SK-N-MC (cell line): ENCODE results near the gene RBM26.
A peak's percentile ranks its signal among the peaks of the same experiment; 100 is the strongest.
"Not testable (repeated sequence)": the region's sequence is repeated elsewhere in the genome, so short reads cannot be mapped to it uniquely, and the experiment has no call there.

ENCODE experiments used
- DNase-seq: peaks from one replicate; pipeline ENCODE4 v3.0.0-alpha.2; 2011; ENCODE audit warnings: low read depth, low spot score
- H3K27ac ChIP-seq: fragments of 200-600 bp; sonication (generic); 2 replicates; pipeline ENCODE4 v1.5.1; 2016; ENCODE audit warnings: mixed run types
- H3K36me3 ChIP-seq: fragments of 200-600 bp; sonication (generic); 2 replicates; pipeline ENCODE4 v1.6.1; 2017; ENCODE audit warnings: antibody characterized with exemption, low read length, mixed read lengths; ENCODE audit not compliant: insufficient read depth
- H3K4me3 ChIP-seq: fragments of 200-600 bp; sonication (generic); 2 replicates; pipeline ENCODE4 v1.5.1; 2016
- H3K9ac ChIP-seq: fragments of 200-600 bp; sonication (generic); 2 replicates; pipeline ENCODE4 v1.8.0; 2017; ENCODE audit warnings: mixed run types, mixed read lengths; ENCODE audit not compliant: insufficient read length
- H3K9me3 ChIP-seq: fragments of 200-600 bp; sonication (generic); 2 replicates; pipeline ENCODE4 v1.6.1; 2017; ENCODE audit warnings: low read depth, mild to moderate bottlenecking, antibody characterized with exemption, low read length, moderate library complexity, mixed read lengths
- EZH2 ChIP-seq: fragments of 200-600 bp; sonication (generic); IDR thresholded peaks from one replicate; pipeline ENCODE4 v1.6.1; 2017; ENCODE audit warnings: antibody characterized with exemption
- FOXP2 ChIP-seq: optimal IDR thresholded peaks from 2 replicates; pipeline ENCODE3; 2011; ENCODE audit warnings: mild to moderate bottlenecking, moderate library complexity; ENCODE audit not compliant: insufficient read depth; ENCODE audit errors: extremely low read length, control extremely low read depth
- POLR2AphosphoS5 ChIP-seq: IDR thresholded peaks from 2 replicates; pipeline ENCODE4 v1.6.1; 2012; ENCODE audit warnings: mild to moderate bottlenecking, low read depth, low read length, borderline replicate concordance

The RBM26 gene

DNA sequence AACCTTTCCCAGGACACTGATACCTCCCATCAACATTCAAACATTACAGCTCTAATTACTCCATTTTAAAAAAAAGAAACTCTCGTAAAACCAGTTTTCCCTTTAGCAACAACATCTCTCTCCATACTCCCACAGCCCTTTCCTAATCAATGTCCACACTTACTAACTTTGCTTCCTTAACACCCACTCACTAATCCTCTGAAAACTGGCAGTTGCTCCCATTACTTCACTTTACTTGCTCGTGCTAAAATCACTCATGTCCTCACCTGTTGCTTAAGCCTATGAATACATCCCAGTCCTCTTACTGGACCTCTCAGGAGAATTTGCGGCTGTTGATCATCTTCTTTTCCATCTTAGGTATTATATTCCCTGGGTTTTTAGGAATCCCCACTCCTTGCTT is 44.8 kb downstream of the RBM26 start:
- H3K9ac ChIP-seq, result no peak overlapping the region
- H3K36me3 ChIP-seq, result peaks cover 94% of the 10 kb centered on the region
- no peak overlapping the region for H3K4me3 ChIP-seq
- no peak overlapping the region for H3K27ac ChIP-seq
- H3K9me3 ChIP-seq, result no peaks in the 10 kb centered on the region
- no peak for DNase-seq
- no peak for TF ChIP-seq EZH2
- TF ChIP-seq FOXP2, result no peak
- no peak for TF ChIP-seq POLR2AphosphoS5

DNA sequence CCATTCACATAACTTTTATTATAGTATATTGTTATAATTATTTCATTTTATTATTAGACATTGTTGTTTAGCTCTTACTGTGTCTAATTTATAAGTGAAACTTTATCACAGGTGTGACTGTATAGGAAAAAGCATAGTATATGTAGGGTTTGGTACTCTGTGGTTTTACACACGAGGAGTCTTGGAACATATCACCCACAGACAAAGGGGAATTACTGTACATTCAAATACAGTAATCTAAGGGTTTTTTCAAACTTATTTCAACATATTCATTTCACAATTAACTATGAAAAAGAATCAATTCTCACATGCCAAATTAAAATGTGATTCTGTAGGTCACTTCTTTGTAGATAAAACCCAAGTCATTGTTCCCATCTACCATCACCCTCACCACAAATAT is 46.0 kb downstream of the RBM26 start:
- H3K27ac ChIP-seq, result 0 out of 2 replicates have a peak overlapping the region, but pooled peaks have one; percentile 37
- DNase-seq, result no peak
- no peaks in the 10 kb centered on the region for H3K9me3 ChIP-seq
- H3K4me3 ChIP-seq, result no peak overlapping the region
- TF ChIP-seq POLR2AphosphoS5 (no peak), EZH2 (no peak), FOXP2 (no peak)
- H3K36me3 ChIP-seq, result peaks cover 96% of the 10 kb centered on the region
- no peak overlapping the region for H3K9ac ChIP-seq

DNA sequence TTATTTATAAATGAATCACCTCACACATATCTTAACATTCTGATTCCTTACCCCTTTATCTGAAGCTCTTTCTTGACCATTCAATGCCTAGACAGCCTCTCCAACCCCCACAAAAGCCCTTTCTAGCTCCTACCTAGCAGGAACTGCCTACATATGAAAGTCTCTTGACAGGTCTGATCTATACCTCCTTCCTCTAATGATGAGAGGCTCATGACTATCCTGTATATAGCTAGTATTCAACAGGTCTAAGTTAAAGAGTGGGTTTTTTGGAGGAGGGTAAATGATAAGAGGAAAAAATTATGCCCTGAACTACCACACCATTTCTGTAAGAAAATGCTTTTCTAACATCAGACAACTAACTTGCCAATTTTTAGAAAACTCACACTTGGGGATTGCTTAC is 47.0 kb downstream of the RBM26 start:
- Histone ChIP-seq H3K36me3 (peaks cover 96% of the 10 kb centered on the region), H3K4me3 (no peak overlapping the region), H3K27ac (no peak overlapping the region), H3K9ac (no peak overlapping the region), H3K9me3 (no peaks in the 10 kb centered on the region)
- no peak for TF ChIP-seq FOXP2
- TF ChIP-seq EZH2, result no peak
- no peak for TF ChIP-seq POLR2AphosphoS5
- DNase-seq, result no peak

DNA sequence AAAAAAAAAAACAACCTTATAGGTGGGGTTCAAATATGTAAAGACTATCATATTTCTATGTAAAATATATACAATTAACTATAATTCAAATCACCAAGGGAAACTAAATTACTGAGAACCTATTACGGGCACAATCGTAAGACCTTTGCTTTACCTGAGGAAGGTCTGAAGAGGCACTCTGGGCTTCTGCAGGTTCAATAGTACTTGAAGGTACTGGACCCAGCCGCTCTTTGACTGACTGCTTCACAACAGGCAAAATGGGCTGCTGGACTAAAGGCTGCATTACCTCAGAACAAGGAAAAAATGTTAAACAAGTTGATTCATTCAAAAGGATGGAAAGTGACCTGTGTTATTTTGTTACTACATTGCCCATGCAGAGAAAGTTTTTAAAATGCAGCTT is 51.8 kb downstream of the RBM26 start:
- H3K27ac ChIP-seq, result no peak overlapping the region
- no peak overlapping the region for H3K9ac ChIP-seq
- no peak for DNase-seq
- H3K4me3 ChIP-seq, result no peak overlapping the region
- TF ChIP-seq POLR2AphosphoS5 (no peak), FOXP2 (no peak), EZH2 (no peak)
- peaks cover 95% of the 10 kb centered on the region for H3K36me3 ChIP-seq
- no peaks in the 10 kb centered on the region for H3K9me3 ChIP-seq

DNA sequence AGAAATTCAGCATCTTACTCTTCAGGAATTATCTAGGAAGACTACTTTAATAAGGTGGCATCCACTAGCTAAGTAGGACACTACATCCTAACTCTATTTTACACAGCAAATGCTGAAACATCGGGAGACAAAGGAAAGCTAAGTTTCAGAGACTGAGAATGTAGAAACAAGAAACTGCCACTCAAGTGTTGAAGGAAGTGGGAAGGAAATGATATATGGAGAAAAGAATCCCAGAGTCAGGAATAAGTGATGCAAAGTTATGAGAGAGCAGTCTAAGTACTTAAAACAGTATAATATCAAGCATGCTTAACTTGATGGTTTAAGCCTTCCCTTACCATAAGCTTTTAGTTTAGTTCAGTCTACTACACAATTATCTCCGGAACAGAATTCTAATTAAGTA is 52.4 kb downstream of the RBM26 start:
- no peak overlapping the region for H3K27ac ChIP-seq
- H3K4me3 ChIP-seq, result no peak overlapping the region
- TF ChIP-seq EZH2 (no peak), POLR2AphosphoS5 (no peak), FOXP2 (no peak)
- no peak for DNase-seq
- no peak overlapping the region for H3K9ac ChIP-seq
- H3K9me3 ChIP-seq, result no peaks in the 10 kb centered on the region
- H3K36me3 ChIP-seq, result peaks cover 95% of the 10 kb centered on the region

DNA sequence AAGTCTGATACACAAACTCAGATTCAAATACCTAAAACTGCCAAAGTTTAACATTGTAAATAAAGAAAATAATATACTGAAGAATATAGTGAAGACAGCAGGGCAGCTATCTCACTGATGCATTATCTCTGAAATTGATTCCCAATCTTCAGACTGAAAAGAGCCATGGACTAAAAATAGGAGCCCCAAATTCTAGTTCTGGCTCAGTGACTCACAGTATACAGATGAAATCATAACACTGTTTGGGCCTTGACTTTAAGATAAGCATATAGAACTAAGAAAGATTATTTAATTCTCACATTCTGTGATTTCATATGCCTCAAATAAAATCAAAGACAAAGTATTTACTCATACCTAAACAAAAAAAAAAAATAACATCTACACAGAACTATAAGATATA is 53.9 kb downstream of the RBM26 start:
- no peak for DNase-seq
- no peak overlapping the region for H3K9ac ChIP-seq
- no peak overlapping the region for H3K4me3 ChIP-seq
- no peaks in the 10 kb centered on the region for H3K9me3 ChIP-seq
- TF ChIP-seq FOXP2 (no peak), POLR2AphosphoS5 (no peak), EZH2 (no peak)
- no peak overlapping the region for H3K27ac ChIP-seq
- peaks cover 95% of the 10 kb centered on the region for H3K36me3 ChIP-seq

DNA sequence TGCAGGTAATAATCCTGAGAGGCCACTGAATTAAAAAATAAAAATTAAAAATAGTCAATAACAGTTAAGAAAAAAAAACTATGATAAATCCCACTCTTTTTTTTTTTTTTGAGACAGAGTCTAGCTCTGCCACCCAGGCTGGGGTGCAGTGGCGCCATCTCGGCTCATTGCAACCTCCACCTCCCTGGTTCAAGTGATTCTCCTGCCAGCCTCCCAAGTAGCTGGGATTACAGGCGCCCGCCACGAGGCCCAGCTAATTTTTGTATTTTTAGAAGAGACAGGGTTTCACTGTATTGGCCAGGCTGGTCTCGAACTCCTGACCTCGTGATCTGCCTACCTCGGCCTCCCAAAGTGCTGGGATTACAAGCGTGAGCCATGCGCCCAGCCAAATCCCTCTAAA is 56.4 kb downstream of the RBM26 start:
- H3K27ac ChIP-seq, H3K9ac ChIP-seq, H3K9me3 ChIP-seq, H3K4me3 ChIP-seq, DNase-seq: not testable (repeated sequence)
- peaks cover 95% of the 10 kb centered on the region for H3K36me3 ChIP-seq

DNA sequence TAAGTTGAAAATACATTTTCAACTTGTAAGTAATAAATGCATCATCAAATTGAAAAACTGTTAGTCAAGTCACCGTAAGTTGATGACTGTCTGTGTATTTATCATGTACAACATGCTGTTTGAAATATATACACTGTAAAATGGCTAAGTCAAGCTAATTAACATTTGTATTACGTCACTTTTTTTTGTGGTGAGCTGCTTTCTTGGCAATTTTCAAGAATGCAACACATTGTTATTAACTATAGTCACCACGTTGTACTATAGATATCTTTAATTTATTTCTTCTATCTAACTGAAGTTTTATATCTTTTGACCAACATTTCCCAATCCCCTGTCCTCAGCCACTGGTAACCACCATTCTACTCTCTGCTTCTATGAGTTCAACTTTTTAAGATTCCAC is 57.0 kb downstream of the RBM26 start:
- no peak for DNase-seq
- peaks cover 95% of the 10 kb centered on the region for H3K36me3 ChIP-seq
- TF ChIP-seq POLR2AphosphoS5, result no peak
- no peak for TF ChIP-seq FOXP2
- TF ChIP-seq EZH2, result no peak

DNA sequence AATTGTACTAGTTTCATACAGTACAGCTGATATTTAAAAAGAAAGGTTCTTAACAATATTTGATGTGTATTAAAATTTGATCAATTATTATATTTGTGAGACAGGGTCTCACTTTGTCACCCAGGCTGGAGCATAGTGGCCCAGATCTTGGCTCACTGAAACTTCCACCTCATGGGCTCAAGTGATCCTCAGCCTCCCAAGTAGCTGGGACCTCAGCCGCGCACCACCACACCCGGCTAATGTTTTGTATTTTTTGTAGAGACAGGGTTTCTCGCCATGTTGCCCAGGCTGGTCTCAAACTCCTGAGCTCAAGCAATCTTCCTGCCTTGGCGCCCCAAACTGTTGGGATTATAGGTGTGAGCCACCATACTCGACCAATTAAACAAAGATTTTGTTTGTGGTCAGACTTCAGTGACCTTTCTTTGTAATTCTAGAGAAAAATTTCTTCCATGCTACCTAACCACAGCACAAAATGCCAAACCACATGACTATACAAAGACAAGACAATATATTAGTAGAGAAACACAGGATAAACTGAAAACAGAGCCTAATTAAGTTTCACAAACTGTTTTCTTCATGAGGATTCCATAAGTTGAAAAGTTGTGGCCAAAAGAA is 59.6 kb downstream of the RBM26 start:
- no peak for DNase-seq
- H3K9me3 ChIP-seq, result no peaks in the 10 kb centered on the region

More for the DNA sequence above, 57.0 kb downstream of the RBM26 start:
- Histone ChIP-seq H3K4me3 (no peak overlapping the region), H3K27ac (peak overlapping the region; percentile 40; the same call in 1 of the 2 replicates), H3K9ac (no peak overlapping the region), H3K9me3 (no peaks in the 10 kb centered on the region)

More for the DNA sequence above, 59.6 kb downstream of the RBM26 start:
- no peak overlapping the region for H3K27ac ChIP-seq
- H3K9ac ChIP-seq, result no peak overlapping the region
- TF ChIP-seq FOXP2 (no peak), EZH2 (no peak), POLR2AphosphoS5 (no peak)
- H3K4me3 ChIP-seq, result no peak overlapping the region
- H3K36me3 ChIP-seq, result peaks cover 94% of the 10 kb centered on the region
